Measurements from ENCODE around the gene RIMKLA. TPM values are rescaled to one million over a fixed set of nuclear protein-coding genes. Genes with fewer than 3 reads are reported as not detected.

Gene RIMKLA
- total and polyA plus RNA-seq, 2 donors (not counting 3 experiments of a cell fraction or from before 2014, with no cell fraction given) = 0.01 TPM; not detected in 1

DNA sequence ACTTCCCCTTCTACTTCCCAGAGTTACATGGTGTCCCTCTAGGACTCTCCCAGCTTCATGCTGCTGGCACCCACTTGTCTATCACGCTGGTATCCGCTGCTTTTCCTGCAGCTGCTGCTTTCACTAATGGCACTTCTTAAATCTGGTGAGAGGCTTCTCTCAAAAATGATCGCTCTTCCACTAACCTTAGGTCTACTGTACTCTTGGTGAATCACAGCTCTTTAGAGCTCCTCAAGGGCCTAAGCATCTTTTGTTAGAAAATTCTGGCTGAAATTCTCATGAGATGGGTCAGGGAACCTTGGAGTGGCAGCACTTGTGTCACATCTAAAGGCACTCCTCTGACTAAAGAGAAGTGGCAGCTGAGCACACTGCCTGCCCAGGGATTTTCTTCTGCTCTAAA lies 43.1 kb downstream of the RIMKLA start:
- dilution Hi-C loops (cut with MboI; ENCODE audit: extremely low pct_ligation_motif_present, low sequenced_read_pairs) = no loop called here
- Histone ChIP-seq H2AFZ (ENCODE audit: low read depth, low read length) (no peak overlapping the region), H3K9me3 (replicated peaks; ENCODE audit: control insufficient read depth, insufficient read depth, low read length) (no peaks in the 10 kb centered on the region), H3K36me3 (ENCODE audit: control insufficient read depth in 2 of 2, extremely low read depth in 1 of 2, insufficient read depth in 2 of 2, low read length in 2 of 2) (no peaks in the 10 kb centered on the region), H3K9me1 (replicated peaks; ENCODE audit: control insufficient read depth, extremely low read depth, insufficient read depth, low read length) (no peaks in the 10 kb centered on the region), H4K20me1 (replicated peaks; ENCODE audit: control insufficient read depth, extremely low read depth, insufficient read depth, low read length) (no peaks in the 10 kb centered on the region), H3K4me1 (ENCODE audit: control insufficient read depth, extremely low read depth, insufficient read depth, low read length) (peaks cover 15% of the 10 kb centered on the region), H3K27me3 (ENCODE audit: control insufficient read depth in 2 of 2, insufficient read depth in 2 of 2, low read length in 2 of 2) (peaks cover 5 to 11% of the 10 kb centered on the region in 2 experiments), H3K27ac (ENCODE audit: insufficient read depth, low read depth, low read length) (no peak overlapping the region), H3K9ac (replicated peaks; ENCODE audit: extremely low read depth, insufficient read depth, low read length) (no peak overlapping the region), H3K4me2 (ENCODE audit: insufficient read depth, low read length) (no peak overlapping the region), H3K79me2 (ENCODE audit: control insufficient read depth, insufficient read depth, low read length) (no peaks in the 10 kb centered on the region), H3K4me3 (replicated peaks in 1 of 3; ENCODE audit: insufficient read depth in 1 of 3, low read depth in 1 of 3, low read length in 3 of 3) (no peak overlapping the region)
- FAIRE-seq (no peak), DNase-seq (ENCODE audit: low read depth, low spot score) (no peak)
- intact Hi-C loops (cut with micrococcal nuclease) = no loop called here
- POLR2A ChIA-PET = no interaction called here
- no peak for TF ChIP-seq MYC (IDR thresholded peaks at IDR 0.05; ENCODE audit: low read depth, low read length)
- TF ChIP-seq, protein P1, sequence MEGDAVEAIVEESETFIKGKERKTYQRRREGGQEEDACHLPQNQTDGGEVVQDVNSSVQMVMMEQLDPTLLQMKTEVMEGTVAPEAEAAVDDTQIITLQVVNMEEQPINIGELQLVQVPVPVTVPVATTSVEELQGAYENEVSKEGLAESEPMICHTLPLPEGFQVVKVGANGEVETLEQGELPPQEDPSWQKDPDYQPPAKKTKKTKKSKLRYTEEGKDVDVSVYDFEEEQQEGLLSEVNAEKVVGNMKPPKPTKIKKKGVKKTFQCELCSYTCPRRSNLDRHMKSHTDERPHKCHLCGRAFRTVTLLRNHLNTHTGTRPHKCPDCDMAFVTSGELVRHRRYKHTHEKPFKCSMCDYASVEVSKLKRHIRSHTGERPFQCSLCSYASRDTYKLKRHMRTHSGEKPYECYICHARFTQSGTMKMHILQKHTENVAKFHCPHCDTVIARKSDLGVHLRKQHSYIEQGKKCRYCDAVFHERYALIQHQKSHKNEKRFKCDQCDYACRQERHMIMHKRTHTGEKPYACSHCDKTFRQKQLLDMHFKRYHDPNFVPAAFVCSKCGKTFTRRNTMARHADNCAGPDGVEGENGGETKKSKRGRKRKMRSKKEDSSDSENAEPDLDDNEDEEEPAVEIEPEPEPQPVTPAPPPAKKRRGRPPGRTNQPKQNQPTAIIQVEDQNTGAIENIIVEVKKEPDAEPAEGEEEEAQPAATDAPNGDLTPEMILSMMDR (IDR thresholded peaks at IDR 0.05; ENCODE audit: extremely low read depth in 1 of 2, insufficient read depth in 1 of 2, low read depth in 1 of 2, low read length in 2 of 2) = no peak
- TF ChIP-seq FOS (IDR thresholded peaks at IDR 0.05; ENCODE audit: borderline replicate concordance, insufficient read depth, low read length) = no peak
- no peak for TF ChIP-seq GATA2 (IDR thresholded peaks at IDR 0.05; ENCODE audit: insufficient read depth, insufficient read length, low read depth, low read length)
- no peak for TF ChIP-seq POLR2AphosphoS5 (IDR thresholded peaks at IDR 0.05; ENCODE audit: insufficient read depth, low read depth, low read length)
- no peak for TF ChIP-seq EZH2 (IDR thresholded peaks at IDR 0.05; ENCODE audit: borderline replicate concordance, low read depth, low read length, severe bottlenecking)
- CTCF ChIA-PET = no interaction called here
- BruUV-seq (replicated peaks) = no TSS peak
